Esophagus muscularis mucosa (tissue), 4 donors: ENCODE measurements around the gene GPR6.

Experiments used
- EP300 ChIP-seq: sonication (generic); formaldehyde crosslinking; IDR thresholded peaks from one replicate; pipeline ENCODE4 v1.6.1; 2017; ENCODE audit warnings: antibody characterized with exemption
- POLR2A ChIP-seq: fragments of 450-650 bp; IDR thresholded peaks from one replicate; pipeline ENCODE4 v1.6.1; 2017; ENCODE audit warnings: antibody characterized with exemption, moderate library complexity, mild to moderate bottlenecking, low read depth
- TF ChIP-seq, protein P1 (sequence below), 3 experiments: fragments of 200-600 bp in 2 of 3; fragments of 450-650 bp in 1 of 3; sonication (generic) in 2 of 3; IDR thresholded peaks; one replicate each; pipeline ENCODE4 v1.5.1; 2017 to 2019; ENCODE audit warnings: antibody characterized with exemption in 3 of 3, mild to moderate bottlenecking in 2 of 3, moderate library complexity in 1 of 3

DNA sequence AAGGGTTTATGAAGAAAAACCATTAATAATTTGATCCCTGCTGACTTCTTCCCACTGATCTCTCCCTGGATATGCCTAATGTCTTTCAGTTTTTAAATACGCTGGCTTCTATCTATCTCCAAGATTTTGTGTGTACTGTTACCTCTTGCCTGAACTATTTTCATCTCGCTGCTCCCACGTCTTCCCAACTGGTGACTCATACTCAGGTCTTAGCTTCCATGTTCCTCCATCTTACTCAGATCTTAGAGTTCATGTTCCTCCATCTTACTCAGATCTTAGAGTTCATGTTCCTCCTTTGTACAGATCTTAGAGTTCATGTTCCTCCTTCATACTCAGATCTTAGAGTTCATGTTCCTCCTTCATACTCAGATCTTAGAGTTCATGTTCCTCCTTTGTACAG, 21.6 kb downstream of the GPR6 start:
- TF ChIP-seq, protein P1, sequence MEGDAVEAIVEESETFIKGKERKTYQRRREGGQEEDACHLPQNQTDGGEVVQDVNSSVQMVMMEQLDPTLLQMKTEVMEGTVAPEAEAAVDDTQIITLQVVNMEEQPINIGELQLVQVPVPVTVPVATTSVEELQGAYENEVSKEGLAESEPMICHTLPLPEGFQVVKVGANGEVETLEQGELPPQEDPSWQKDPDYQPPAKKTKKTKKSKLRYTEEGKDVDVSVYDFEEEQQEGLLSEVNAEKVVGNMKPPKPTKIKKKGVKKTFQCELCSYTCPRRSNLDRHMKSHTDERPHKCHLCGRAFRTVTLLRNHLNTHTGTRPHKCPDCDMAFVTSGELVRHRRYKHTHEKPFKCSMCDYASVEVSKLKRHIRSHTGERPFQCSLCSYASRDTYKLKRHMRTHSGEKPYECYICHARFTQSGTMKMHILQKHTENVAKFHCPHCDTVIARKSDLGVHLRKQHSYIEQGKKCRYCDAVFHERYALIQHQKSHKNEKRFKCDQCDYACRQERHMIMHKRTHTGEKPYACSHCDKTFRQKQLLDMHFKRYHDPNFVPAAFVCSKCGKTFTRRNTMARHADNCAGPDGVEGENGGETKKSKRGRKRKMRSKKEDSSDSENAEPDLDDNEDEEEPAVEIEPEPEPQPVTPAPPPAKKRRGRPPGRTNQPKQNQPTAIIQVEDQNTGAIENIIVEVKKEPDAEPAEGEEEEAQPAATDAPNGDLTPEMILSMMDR (IDR thresholded peaks at IDR 0.05): no peak
- TF ChIP-seq EP300: no peak
- TF ChIP-seq POLR2A: no peak
